ENCODE data around the gene STAT1.

DNA sequence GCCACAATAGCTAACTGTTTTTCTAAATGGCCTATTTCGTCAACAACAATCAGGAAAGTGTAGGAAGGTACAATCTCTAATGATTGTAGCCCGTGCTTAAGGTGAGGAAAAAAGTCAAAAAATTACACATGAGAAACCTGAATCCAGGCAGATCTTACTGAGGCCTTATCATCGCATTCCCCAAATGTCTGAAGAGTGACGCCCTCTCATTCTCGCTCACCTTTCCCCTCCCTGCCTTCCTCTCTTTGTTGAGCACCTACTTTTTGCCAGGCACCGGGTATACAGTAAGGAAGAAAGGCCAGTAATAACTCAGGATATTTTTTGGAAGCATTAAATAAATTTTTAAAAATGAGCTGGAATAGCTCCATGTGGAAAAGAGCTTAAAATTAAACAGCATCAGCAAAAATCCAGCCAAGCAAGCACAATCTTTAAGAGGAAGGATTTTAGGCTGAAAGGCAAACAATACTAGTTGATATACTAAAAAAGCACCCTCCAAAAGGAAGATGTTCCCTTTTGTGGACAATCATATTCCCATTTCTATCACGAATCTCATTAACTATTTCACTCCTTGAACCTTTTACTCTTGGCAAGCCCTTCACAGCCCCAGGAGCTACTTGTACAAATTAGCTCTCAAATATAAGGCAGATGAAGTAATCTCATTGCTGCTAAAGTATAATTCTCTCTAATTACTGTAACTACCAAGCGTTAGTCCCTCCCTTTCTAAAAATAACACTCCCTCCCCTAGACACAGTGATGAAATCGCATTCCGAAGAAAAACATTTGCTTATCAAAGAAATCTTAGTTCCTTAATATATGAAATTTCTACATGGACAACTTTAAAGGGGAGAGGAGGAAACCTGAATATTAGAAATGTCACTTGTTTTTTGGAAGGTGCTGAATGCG lies 40.0 kb downstream of the STAT1 start:
- TF ChIP-seq SMC3 (conservative IDR thresholded peaks at IDR 0.05; ENCODE audit: poor library complexity) = no peak
- TF ChIP-seq, protein P1, sequence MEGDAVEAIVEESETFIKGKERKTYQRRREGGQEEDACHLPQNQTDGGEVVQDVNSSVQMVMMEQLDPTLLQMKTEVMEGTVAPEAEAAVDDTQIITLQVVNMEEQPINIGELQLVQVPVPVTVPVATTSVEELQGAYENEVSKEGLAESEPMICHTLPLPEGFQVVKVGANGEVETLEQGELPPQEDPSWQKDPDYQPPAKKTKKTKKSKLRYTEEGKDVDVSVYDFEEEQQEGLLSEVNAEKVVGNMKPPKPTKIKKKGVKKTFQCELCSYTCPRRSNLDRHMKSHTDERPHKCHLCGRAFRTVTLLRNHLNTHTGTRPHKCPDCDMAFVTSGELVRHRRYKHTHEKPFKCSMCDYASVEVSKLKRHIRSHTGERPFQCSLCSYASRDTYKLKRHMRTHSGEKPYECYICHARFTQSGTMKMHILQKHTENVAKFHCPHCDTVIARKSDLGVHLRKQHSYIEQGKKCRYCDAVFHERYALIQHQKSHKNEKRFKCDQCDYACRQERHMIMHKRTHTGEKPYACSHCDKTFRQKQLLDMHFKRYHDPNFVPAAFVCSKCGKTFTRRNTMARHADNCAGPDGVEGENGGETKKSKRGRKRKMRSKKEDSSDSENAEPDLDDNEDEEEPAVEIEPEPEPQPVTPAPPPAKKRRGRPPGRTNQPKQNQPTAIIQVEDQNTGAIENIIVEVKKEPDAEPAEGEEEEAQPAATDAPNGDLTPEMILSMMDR (IDR thresholded peaks at IDR 0.05; ENCODE audit: poor library complexity, severe bottlenecking) = no peak
- no peak for TF ChIP-seq EZH2 (IDR thresholded peaks at IDR 0.05; ENCODE audit: borderline replicate concordance, insufficient read depth, low read length, poor library complexity, severe bottlenecking)

Measured in neural cell (in vitro differentiated cells).